ENCODE measurements around the gene MIR17HG.
"Not testable (repeated sequence)": the region's sequence is repeated elsewhere in the genome, so short reads cannot be mapped to it uniquely, and the experiment has no call there.

Gene MIR17HG

GRCh38 chr13:91351980-91352379 is 4.5 kb downstream of the MIR17HG start:
- H3K4me3 ChIP-seq (ENCODE audit: low read depth, low read length), result peak overlapping the region; percentile 83
- DNase-seq (ENCODE audit: low read depth), result no peak
- TF ChIP-seq MYC (IDR thresholded peaks at IDR 0.05; ENCODE audit: low read depth, low read length) (no peak), MAX (IDR thresholded peaks at IDR 0.05; ENCODE audit: low read depth, low read length) (no peak), POLR2A (IDR thresholded peaks at IDR 0.05; ENCODE audit: extremely low read depth, insufficient read length) (no peak), CTCF (IDR thresholded peaks at IDR 0.05; ENCODE audit: low read depth, low read length) (no peak)

GRCh38 chr13:91352891-91353290 is 5.4 kb downstream of the MIR17HG start:
- not testable (repeated sequence) for DNase-seq (ENCODE audit: low read depth)
- peak overlapping the region; percentile 83 for H3K4me3 ChIP-seq (ENCODE audit: low read depth, low read length)

- no peak for TF ChIP-seq MAX (IDR thresholded peaks at IDR 0.05; ENCODE audit: low read depth, low read length)
- TF ChIP-seq POLR2A (IDR thresholded peaks at IDR 0.05; ENCODE audit: extremely low read depth, insufficient read length), result no peak
- TF ChIP-seq MYC (IDR thresholded peaks at IDR 0.05; ENCODE audit: low read depth, low read length), result no peak
- no peak for TF ChIP-seq CTCF (IDR thresholded peaks at IDR 0.05; ENCODE audit: low read depth, low read length)
- DNase-seq (ENCODE audit: low read depth), result no peak
- H3K4me3 ChIP-seq (ENCODE audit: low read depth, low read length), result peak overlapping the region; percentile 29
Measured at GRCh38 chr13:91353494-91353893, 6.0 kb downstream of the MIR17HG start.

GRCh38 chr13:91355099-91355825 is 7.8 kb downstream of the MIR17HG start:
- no peak for TF ChIP-seq MYC (IDR thresholded peaks at IDR 0.05; ENCODE audit: low read depth, low read length)
- TF ChIP-seq MAX (IDR thresholded peaks at IDR 0.05; ENCODE audit: low read depth, low read length), result no peak
- TF ChIP-seq POLR2A (IDR thresholded peaks at IDR 0.05; ENCODE audit: extremely low read depth, insufficient read length), result no peak
- TF ChIP-seq CTCF (IDR thresholded peaks at IDR 0.05; ENCODE audit: low read depth, low read length), result no peak
- no peak overlapping the region for H3K4me3 ChIP-seq (ENCODE audit: low read depth, low read length)
- DNase-seq (ENCODE audit: low read depth), result no peak

- H3K4me3 ChIP-seq (ENCODE audit: low read depth, low read length), result no peak overlapping the region
- no peak for DNase-seq (ENCODE audit: low read depth)
- TF ChIP-seq MAX (IDR thresholded peaks at IDR 0.05; ENCODE audit: low read depth, low read length), result no peak
- no peak for TF ChIP-seq MYC (IDR thresholded peaks at IDR 0.05; ENCODE audit: low read depth, low read length)
- no peak for TF ChIP-seq POLR2A (IDR thresholded peaks at IDR 0.05; ENCODE audit: extremely low read depth, insufficient read length)
- no peak for TF ChIP-seq CTCF (IDR thresholded peaks at IDR 0.05; ENCODE audit: low read depth, low read length)
Measured at GRCh38 chr13:91355826-91356710, 8.6 kb downstream of the MIR17HG start.

- no peak for DNase-seq (ENCODE audit: low read depth)
- peak; percentile 16 for TF ChIP-seq POLR2A (IDR thresholded peaks at IDR 0.05; ENCODE audit: extremely low read depth, insufficient read length)
- no peak for TF ChIP-seq CTCF (IDR thresholded peaks at IDR 0.05; ENCODE audit: low read depth, low read length)
- no peak for TF ChIP-seq MAX (IDR thresholded peaks at IDR 0.05; ENCODE audit: low read depth, low read length)
- no peak for TF ChIP-seq MYC (IDR thresholded peaks at IDR 0.05; ENCODE audit: low read depth, low read length)
Measured at GRCh38 chr13:91356919-91357612, 9.6 kb downstream of the MIR17HG start.

More at GRCh38 chr13:91356919-91357612, 9.6 kb downstream of the MIR17HG start:
- no peak overlapping the region for H3K4me3 ChIP-seq (ENCODE audit: low read depth, low read length)
